ENCODE measurements around the gene TRAPPC10.
"Not testable (repeated sequence)": the region's sequence is repeated elsewhere in the genome, so short reads cannot be mapped to it uniquely, and the experiment has no call there.

DNA sequence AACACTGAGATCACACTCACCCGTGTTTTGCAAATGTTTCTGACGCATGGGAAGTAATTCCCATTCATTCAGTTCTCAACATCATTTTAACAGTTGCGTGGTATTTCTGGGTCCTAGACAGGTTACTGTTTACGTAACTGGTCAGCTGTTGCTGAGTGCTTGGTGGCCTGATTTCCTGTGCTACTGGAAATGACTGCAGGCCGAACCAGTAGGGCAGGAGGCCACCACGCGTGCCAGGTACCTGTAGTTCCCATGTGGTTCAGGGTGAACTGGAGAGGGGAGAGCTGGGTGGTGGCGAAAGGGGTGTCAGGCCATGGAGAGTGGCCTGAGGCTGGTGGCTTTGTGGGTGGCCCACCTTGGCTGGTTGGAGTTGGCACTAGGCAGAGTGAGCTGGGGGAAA is 122.6 kb downstream of the TRAPPC10 start:
- not testable (repeated sequence) for TF ChIP-seq NFIC (IDR thresholded peaks at IDR 0.05); SMARCC2 (IDR thresholded peaks at IDR 0.05; ENCODE audit: low read depth)
- TF ChIP-seq, protein P1, sequence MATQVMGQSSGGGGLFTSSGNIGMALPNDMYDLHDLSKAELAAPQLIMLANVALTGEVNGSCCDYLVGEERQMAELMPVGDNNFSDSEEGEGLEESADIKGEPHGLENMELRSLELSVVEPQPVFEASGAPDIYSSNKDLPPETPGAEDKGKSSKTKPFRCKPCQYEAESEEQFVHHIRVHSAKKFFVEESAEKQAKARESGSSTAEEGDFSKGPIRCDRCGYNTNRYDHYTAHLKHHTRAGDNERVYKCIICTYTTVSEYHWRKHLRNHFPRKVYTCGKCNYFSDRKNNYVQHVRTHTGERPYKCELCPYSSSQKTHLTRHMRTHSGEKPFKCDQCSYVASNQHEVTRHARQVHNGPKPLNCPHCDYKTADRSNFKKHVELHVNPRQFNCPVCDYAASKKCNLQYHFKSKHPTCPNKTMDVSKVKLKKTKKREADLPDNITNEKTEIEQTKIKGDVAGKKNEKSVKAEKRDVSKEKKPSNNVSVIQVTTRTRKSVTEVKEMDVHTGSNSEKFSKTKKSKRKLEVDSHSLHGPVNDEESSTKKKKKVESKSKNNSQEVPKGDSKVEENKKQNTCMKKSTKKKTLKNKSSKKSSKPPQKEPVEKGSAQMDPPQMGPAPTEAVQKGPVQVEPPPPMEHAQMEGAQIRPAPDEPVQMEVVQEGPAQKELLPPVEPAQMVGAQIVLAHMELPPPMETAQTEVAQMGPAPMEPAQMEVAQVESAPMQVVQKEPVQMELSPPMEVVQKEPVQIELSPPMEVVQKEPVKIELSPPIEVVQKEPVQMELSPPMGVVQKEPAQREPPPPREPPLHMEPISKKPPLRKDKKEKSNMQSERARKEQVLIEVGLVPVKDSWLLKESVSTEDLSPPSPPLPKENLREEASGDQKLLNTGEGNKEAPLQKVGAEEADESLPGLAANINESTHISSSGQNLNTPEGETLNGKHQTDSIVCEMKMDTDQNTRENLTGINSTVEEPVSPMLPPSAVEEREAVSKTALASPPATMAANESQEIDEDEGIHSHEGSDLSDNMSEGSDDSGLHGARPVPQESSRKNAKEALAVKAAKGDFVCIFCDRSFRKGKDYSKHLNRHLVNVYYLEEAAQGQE (IDR thresholded peaks at IDR 0.05; ENCODE audit: borderline replicate concordance), result not testable (repeated sequence)
- TF ChIP-seq, protein P1 (CRISPR knock-in tag; IDR thresholded peaks at IDR 0.05; ENCODE audit: low read depth), result not testable (repeated sequence)
- TF ChIP-seq, protein P2, sequence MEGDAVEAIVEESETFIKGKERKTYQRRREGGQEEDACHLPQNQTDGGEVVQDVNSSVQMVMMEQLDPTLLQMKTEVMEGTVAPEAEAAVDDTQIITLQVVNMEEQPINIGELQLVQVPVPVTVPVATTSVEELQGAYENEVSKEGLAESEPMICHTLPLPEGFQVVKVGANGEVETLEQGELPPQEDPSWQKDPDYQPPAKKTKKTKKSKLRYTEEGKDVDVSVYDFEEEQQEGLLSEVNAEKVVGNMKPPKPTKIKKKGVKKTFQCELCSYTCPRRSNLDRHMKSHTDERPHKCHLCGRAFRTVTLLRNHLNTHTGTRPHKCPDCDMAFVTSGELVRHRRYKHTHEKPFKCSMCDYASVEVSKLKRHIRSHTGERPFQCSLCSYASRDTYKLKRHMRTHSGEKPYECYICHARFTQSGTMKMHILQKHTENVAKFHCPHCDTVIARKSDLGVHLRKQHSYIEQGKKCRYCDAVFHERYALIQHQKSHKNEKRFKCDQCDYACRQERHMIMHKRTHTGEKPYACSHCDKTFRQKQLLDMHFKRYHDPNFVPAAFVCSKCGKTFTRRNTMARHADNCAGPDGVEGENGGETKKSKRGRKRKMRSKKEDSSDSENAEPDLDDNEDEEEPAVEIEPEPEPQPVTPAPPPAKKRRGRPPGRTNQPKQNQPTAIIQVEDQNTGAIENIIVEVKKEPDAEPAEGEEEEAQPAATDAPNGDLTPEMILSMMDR (IDR thresholded peaks at IDR 0.05 in 2 of 3, conservative IDR thresholded peaks at IDR 0.05 in 1 of 3; ENCODE audit: insufficient read depth in 2 of 3, low read depth in 1 of 3, low read length in 3 of 3), result not testable (repeated sequence)

Measured in K562 (cell line).